T1000 (cell line): ENCODE measurements around the gene KCTD19.
A peak's percentile ranks its signal among the peaks of the same experiment; 100 is the strongest.

Experiments
- DNase-seq: peaks from one replicate; lab custom pipeline; 2025; ENCODE audit warnings: mixed read lengths; lab: John Stamatoyannopoulos, UW

The KCTD19 gene

GRCh38 chr16:67283039-67283825, 43.3 kb downstream of the KCTD19 start:
- DNase-seq, result no peak

GRCh38 chr16:67282447-67282805, 44.1 kb downstream of the KCTD19 start:
- no peak for DNase-seq

GRCh38 chr16:67281536-67282446, 44.8 kb downstream of the KCTD19 start:
- DNase-seq, result no peak

- DNase-seq, result no peak
These were observed 46.2 kb downstream of the KCTD19 start for GRCh38 chr16:67280090-67281015.

- DNase-seq, result peak; percentile 52
These were observed 47.0 kb downstream of the KCTD19 start, which contains the start of gene PLEKHG4 for GRCh38 chr16:67279296-67280089. Gene PLEKHG4 (plus strand): TSS chr16:67279532. CDS start chr16:67280045, 513 bp downstream.

- no peak for DNase-seq
These were observed 47.7 kb downstream of the KCTD19 start for GRCh38 chr16:67278773-67279295.

- peak; percentile 50 for DNase-seq
These were observed 48.4 kb downstream of the KCTD19 start for GRCh38 chr16:67277999-67278772.

- DNase-seq, result peak; percentile 82
These were observed 49.1 kb downstream of the KCTD19 start for GRCh38 chr16:67277294-67277998.

- DNase-seq, result no peak
These were observed 51.2 kb downstream of the KCTD19 start for GRCh38 chr16:67275321-67275720.

GRCh38 chr16:67271446-67271845, 55.1 kb downstream of the KCTD19 start:
- DNase-seq, result no peak

- DNase-seq, result no peak
These were observed 55.6 kb downstream of the KCTD19 start for GRCh38 chr16:67270931-67271338.

- DNase-seq, result no peak
These were observed 56.8 kb downstream of the KCTD19 start for GRCh38 chr16:67269766-67270165.

- peak; percentile 39 for DNase-seq
These were observed 58.4 kb downstream of the KCTD19 start for GRCh38 chr16:67268136-67268579.

GRCh38 chr16:67265834-67266233, 60.7 kb downstream of the KCTD19 start:
- no peak for DNase-seq

- no peak for DNase-seq
These were observed 61.7 kb downstream of the KCTD19 start for GRCh38 chr16:67264866-67265265.

- DNase-seq, result no peak
These were observed 62.3 kb downstream of the KCTD19 start for GRCh38 chr16:67264277-67264676.

- DNase-seq, result no peak
These were observed 63.3 kb downstream of the KCTD19 start for GRCh38 chr16:67263201-67263600.

GRCh38 chr16:67260426-67261063, 66.0 kb downstream of the KCTD19 start:
- no peak for DNase-seq

GRCh38 chr16:67259705-67260104, 66.8 kb downstream of the KCTD19 start:
- DNase-seq, result no peak
